EL (cell line): ENCODE data around the gene PSME1.

Source experiments
- DNase-seq: peaks from one replicate; pipeline ENCODE4 v3.0.0-alpha.2; 2016

The PSME1 gene

GRCh38 chr14:24135834-24136683 is at the start of gene PSME1:
Gene PSME1, plus strand, starts transcription at chr14:24136194. Its CDS starts 69 bp downstream, at chr14:24136263.
- DNase-seq: peak; percentile 91

DNA sequence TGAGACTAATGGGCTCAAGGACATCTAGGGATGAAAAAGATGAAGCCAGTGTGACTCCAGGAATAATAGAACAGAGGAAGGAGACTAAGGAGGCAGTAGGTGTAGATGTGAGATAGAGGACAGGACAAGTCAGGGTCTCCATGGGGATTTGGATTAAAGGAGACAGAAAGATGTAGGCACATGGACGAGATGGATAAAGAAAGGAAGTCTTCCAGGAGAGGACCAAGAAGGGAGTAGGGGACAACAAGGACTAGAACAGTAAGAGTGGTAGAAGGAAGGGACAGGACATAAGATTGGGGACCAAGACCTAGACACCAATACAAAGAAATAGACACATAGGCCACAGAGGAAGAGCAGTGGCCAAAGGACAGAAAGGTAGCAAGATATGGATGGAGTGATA is 49.0 kb upstream of the PSME1 start:
- DNase-seq: no peak

DNA sequence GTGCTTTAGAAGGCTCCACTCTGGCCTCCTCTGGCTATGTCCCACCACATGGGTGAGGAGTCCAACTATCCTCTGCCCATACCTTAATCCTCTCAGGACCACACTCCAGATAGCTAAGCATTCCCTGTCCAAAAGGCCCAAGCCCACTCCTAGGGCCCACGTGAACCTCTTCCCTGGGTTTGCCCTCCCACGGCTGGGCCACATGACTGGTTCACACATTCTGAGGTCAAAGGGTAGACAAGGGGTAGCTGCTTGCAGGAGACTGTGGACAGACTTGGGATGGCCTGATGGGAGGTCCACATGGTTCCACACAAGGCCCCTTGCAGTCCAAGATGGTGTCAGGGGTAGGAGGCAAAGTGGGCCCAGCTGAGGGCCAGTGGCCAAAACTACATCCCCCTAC is 47.9 kb upstream of the PSME1 start:
- DNase-seq: no peak

DNA sequence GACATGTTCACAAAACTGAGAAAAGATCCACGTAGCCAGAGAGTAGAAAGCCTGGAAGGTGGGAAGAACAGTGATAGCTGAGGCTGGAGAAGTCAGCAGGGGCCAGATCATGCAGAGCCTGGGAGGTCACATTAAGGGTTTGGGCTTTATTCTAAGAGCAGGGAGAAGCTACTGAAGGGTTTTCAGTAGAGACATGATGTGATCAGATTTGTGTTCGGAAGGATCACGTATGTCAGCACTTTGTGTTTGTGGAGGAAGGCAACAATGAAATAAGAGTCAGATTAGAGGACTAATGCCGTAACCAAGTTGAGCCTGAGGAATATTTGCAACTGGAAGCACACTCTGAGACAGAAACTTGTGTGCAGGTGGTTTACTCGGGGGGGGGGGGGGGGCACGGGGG is 46.1 kb upstream of the PSME1 start:
- no peak for DNase-seq

DNA sequence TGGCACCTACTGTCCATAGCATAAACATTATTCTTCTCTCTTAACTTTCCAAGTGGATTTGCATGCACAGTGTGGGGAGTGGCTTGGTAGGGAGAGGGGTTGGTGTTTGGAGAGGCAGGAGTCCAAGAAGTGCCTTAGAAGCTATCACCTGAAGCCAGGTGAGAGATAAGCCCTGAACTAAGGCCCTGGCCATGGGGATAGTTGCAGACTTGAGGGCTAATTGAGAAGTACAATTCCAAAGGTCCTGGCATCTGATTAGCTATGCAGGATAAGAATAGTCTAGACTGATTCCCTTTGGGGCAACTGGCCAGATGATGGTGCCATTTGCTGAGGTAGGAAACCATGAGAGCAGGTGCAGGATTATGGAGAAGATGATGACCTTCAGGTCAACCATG is 43.9 kb upstream of the PSME1 start:
- DNase-seq: no peak

DNA sequence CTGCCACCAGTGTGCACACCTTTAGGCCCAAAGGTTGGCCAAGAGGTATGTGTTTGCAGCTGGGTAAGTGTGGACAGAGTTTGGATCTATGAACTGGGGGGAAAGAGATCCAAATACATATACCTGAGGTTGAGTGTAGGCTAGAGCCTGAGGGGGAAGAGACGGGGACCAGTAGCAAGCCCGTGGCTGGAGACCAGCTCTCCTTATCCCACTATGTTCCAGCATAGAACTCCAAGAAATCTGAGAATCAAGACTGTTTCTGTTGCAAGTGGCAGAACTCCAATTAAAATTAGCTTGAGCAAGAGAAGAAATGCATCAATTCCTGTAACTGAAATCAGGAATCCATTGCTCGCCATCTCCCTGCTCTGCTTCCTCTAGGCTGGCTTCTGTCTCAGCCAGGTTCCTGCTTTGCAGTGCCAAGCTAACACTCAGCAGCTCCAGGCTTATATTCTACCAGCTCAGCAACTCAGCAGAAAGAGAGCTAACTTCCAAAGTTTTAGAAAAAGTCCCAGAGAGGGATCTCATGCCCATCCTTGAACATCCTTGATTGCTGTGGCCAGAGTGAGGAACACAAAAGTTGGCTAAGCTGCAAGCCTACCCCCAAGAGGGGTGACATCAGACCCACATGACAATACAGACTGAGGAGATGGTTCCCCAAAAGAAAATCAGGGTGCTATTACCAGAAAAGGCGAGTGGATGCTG is 43.3 kb upstream of the PSME1 start:
- DNase-seq: no peak

DNA sequence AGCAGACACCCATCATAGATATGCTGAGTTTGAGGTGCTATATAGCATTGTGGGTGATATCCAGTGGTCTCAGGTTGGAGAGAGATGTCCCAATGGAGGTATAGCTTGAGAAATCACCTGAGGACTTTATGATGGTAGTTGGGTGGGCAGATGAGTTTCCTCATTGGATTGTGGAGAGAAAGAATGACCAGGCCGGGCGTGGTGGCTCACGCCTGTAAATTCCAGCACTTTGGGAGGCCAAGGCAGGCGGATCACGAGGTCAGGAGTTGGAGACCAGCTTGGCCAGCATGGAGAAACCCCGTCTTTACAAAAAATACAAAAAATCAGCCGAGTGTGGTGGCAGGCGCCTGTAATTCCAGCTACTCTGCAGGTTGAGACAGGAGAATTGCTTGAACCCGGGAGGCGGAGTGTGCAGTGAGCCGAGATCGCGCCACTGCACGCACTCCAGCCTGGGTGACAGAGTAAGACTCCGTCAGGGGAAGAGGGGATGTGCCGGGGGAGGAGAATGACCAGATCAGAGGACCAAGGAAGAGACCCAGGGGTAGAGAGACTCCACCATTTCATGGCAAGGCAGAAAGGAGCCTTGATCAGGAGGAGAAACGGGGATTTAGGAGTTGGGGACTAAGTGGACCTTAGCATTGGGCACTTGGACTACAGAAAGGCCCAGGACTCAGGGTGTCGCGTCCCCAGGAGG is 42.6 kb upstream of the PSME1 start:
- no peak for DNase-seq

DNA sequence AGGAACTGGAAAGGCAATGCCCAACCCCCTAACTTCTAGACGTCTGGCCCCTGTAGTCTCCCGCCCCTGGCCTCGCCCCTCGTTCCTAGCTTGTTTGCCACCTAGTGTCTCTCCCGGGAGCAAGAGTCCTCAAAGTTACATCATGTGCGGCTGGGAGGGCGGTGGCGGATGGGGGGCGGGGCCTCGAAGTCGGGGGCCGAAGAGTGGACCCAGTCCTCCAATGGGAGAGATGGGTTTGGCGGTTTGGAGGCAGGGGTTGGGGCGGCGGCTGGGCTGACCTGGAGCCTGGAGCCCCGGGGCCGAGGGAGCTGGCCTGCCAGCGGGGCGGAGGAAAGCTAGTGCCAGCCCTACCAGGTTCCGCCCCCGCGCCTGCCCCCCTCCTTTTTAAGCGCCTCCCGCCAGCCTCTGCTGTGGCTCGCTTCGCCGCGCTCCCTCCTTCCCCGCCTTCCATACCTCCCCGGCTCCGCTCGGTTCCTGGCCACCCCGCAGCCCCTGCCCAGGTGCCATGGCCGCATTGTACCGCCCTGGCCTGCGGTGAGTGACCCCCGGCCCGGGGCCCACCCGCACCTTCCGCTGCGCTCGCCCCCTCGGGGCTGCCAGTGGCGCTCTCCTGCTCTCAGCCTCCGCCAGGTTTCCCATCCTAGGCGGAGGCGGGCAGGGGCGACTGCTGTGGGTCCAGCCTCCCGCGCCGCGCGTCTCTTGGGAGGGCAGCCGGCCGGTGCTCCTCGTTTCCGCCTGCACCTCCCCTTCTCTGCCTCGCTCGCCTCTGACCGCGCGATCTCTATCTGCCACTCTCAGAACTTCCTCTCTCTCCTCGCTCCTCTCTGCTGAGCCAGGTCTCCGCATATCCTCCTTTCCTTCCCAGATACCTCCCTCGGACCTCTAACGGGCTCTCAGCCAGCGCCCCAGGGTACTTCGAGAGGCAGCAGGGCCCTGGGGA is 41.8 kb upstream of the PSME1 start, which contains the start of gene PCK2:
PCK2 (plus strand) TSS at position 411 of the 940 bp plus-strand sequence; CDS start at position 506, 95 bp downstream.
- peak; percentile 98 for DNase-seq

- DNase-seq: no peak
Measured at GRCh38 chr14:24094841-24095270, 41.1 kb upstream of the PSME1 start.

- peak; percentile 83 for DNase-seq
Measured at GRCh38 chr14:24095271-24096068, 40.5 kb upstream of the PSME1 start.

DNA sequence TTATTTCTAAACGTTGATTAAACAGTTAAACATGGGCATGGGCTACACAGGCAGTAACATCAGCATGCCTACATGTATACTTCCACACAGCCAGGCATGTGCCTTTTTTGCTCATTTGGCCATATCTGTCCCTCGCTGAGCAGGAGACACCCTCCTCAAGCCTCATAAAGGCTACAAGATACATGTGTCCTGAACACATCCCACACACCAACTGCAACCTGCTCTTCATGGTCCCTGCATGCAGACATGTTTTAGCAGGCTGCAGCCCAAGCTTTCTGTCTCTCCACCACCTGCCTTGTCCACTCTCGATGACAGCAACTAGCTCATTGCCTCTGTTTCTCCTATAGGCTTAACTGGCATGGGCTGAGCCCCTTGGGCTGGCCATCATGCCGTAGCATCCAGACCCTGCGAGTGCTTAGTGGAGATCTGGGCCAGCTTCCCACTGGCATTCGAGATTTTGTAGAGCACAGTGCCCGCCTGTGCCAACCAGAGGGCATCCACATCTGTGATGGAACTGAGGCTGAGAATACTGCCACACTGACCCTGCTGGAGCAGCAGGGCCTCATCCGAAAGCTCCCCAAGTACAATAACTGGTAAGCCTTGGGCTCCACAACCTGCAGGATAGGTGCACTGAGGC is 39.3 kb upstream of the PSME1 start:
- DNase-seq: no peak

- DNase-seq: no peak
Measured at GRCh38 chr14:24098229-24098926, 37.6 kb upstream of the PSME1 start.

DNA sequence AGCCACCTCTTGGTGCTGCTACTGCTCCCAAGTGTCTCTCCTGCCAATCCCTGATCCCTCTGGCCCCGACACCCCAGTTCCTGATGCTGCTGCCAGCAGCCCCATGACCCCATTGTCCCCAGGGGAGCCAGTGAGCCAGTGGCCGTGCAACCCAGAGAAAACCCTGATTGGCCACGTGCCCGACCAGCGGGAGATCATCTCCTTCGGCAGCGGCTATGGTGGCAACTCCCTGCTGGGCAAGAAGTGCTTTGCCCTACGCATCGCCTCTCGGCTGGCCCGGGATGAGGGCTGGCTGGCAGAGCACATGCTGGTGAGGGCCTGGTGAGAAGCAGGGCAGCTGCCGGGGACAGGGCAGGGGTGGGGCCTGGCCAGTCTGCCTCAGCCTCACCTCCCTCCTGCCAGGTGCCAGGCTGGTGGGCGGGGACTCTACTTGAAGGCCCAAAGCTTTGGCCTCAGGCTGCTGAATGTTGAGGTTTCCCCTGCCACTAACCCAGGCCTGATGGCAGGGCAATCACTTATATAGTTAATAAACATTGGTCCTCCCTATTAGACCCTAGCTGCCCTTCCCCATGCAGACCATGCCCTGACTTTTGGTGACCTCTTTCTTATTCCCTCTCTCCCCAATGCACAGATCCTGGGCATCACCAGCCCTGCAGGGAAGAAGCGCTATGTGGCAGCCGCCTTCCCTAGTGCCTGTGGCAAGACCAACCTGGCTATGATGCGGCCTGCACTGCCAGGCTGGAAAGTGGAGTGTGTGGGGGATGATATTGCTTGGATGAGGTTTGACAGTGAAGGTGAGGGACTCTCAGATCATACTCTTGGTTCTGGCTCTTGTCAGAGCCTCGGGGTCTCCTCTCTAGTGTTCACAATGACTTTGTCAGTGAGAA is 36.8 kb upstream of the PSME1 start:
- no peak for DNase-seq

- DNase-seq: no peak
Measured at GRCh38 chr14:24100197-24100981, 35.6 kb upstream of the PSME1 start.

DNA sequence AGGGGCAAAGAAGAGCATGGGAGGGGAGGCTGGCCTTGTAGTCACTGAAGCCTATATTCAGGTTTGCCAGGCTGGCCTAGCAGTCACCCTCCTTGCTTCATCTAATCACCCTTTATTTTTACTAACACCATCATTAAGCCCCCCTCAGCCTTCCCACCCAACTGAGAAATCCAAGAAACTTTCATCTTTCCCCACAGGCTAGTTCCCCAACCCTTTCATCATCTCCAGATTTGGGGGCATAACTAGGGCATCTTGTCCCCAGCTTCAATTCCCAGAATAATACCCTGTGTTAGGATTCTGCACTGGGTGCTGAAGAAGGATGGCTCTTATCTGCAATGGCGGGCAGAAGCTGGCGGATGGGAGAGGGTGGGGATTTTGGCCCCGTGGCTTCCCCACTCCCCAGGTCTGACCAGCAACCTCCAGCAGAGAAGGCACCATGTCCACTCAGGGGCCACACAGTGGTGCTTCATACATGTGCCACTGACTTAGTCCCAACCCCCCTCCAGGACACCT is 35.0 kb upstream of the PSME1 start:
- no peak for DNase-seq

DNA sequence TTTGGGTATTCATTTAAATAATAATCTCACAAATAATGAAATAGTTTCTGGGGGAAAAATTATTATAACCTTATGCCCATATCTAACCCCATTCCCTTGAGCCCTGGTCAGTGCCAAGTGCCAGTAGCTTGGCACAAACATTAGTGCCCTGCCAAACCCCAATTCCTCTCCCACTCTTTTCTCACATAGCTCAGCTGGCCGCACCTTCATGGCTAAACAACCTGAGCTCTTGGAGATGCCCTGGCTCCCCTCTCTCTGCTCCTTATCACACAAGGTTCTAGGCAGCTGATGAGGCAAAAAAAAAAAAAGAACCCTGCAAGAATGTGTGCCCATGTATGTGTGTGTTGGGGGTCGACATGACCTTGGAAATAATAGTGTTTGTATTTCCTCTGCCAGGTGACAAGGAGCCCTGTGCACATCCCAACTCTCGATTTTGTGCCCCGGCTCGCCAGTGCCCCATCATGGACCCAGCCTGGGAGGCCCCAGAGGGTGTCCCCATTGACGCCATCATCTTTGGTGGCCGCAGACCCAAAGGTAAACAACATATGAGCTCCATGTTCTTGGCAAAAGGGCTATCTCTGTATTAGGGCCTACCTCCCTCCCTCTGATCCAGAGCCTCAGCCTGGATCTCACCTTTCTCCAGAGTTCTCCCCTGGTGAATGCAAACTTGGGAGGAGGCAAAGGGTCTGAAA is 33.5 kb upstream of the PSME1 start:
- no peak for DNase-seq

GRCh38 chr14:24103451-24103850 is 32.5 kb upstream of the PSME1 start:
- DNase-seq: no peak
